ENCODE measurements around the gene S100B. TPM values are rescaled to one million over a fixed set of nuclear protein-coding genes. Genes with fewer than 3 reads are reported as not detected.

The S100B gene
- total and polyA plus RNA-seq, 9 of the 15 experiments (the other 6 are each of a cell fraction or from before 2014, with no cell fraction given), result not detected

- TF ChIP-seq ZNF318 (IDR thresholded peaks at IDR 0.05; ENCODE audit: borderline replicate concordance in 1 of 2, low read depth in 1 of 2) (no peak), ZNF12 (CRISPR knock-in tag; IDR thresholded peaks at IDR 0.05) (no peak), CHD7 (IDR thresholded peaks at IDR 0.05; ENCODE audit: low read depth, low read length) (no peak), FOXJ3 (CRISPR knock-in tag; IDR thresholded peaks at IDR 0.05) (no peak), ETV6 (IDR thresholded peaks at IDR 0.05; ENCODE audit: borderline replicate concordance in 1 of 2, low read depth in 2 of 2, low read length in 1 of 2) (no peak), ETV6 (CRISPR knock-in tag; IDR thresholded peaks at IDR 0.05; ENCODE audit: borderline replicate concordance) (no peak), ZNF431 (CRISPR knock-in tag; IDR thresholded peaks at IDR 0.05) (0 out of 2 replicates have a peak, but pooled peaks have one; percentile 10), NRF1 (conservative IDR thresholded peaks at IDR 0.05 in 1 of 2, IDR thresholded peaks at IDR 0.05 in 1 of 2) (no peak)
These were observed 31.3 kb upstream of the S100B start (continued) for GRCh38 chr21:46636181-46636512.

All from K562 (cell line).